HG03575 (cell line): Measurements from ENCODE around the gene FGF5.
"Not testable (repeated sequence)": the region's sequence is repeated elsewhere in the genome, so short reads cannot be mapped to it uniquely, and the experiment has no call there.

ENCODE experiments used
- ATAC-seq: cut with Tn5 transposase; IDR thresholded peaks from one replicate; pipeline ENCODE4 v1.9.1; 2021; ENCODE audit not compliant: unreplicated experiment, insufficient number of reproducible peaks, low FRiP score; ENCODE audit errors: extremely low read depth

The FGF5 gene

DNA sequence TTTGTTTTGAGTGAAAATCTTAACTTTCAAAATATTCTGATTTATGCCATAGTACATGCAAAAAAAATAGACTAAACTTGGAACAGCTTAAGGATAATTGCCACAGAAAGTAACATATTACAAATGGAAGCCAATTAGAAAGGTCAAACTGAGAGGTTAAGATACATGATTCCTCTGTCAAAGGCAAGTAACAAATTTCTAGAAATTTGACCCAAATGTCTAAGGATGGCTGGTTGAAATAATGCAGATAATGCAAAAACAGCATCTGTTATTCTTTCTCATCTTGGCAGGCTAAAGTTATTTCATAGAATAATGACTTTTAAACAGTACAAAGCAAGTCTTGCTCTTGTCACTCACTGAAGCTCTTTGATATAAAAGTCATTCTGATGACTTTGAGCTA lies 10.5 kb downstream of the FGF5 start:
- no peak for ATAC-seq

DNA sequence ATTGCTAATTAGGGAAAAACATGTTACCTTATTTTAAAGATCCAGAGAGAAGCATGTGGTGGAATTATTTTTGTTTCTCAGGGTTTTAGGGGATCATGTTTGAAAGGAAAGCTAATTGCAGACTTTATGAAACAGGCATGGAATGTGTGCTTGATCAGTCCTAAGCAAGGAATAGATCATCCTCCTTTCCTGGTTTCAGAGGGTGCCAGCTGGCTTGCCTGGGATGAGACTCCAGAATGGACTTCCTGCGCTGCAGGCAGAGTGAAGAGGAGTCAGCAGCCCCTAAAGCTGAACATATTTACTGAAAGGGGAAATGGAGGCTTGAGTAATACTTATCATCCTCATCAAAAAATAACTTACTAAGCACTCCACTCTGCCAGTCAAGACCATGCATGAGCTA lies 13.3 kb downstream of the FGF5 start:
- no peak for ATAC-seq

DNA sequence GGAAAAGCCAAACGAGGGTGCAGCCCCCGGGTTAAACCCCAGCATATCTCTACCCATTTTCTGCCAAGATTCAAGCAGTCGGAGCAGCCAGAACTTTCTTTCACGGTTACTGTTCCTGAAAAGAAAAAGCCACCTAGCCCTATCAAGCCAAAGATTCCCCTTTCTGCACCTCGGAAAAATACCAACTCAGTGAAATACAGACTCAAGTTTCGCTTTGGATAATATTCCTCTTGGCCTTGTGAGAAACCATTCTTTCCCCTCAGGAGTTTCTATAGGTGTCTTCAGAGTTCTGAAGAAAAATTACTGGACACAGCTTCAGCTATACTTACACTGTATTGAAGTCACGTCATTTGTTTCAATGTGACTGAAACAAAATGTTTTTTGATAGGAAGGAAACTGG lies 20.0 kb downstream of the FGF5 start:
- no peak for ATAC-seq

DNA sequence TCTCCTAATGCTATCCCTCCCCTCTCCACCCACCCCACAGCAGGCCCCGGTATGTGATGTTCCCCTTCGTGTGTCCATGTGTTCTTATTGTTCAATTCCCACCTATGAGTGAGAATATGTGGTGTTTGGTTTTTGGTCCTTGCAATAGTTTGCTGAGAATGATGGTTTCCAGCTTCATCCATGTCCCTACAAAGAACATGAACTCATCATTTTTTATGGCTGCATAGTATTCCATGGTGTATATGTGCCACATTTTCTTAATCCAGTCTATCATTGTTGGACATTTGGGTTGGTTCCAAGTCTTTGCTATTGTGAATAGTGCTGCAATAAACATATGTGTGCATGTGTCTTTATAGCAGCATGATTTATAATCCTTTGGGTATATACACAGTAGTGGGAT lies 24.2 kb downstream of the FGF5 start:
- not testable (repeated sequence) for ATAC-seq

DNA sequence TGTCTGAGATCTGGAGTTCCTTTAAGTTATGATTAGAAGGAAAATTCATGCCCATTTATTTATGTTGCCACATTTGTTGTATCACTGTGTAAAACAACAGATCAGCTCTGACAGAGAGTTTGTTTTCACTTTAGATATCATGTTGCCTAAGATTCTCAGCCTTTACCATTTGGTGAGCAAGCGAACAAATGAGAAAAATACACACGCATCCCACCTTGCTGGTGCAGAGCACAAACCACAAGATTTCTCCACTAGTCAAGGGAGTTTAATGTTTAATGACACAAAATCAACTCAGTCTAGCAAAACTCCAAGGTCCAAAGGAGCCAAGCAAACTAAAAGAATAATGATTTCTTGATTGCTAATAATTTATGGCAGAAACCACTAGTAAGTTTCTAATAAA lies 27.7 kb downstream of the FGF5 start:
- ATAC-seq: no peak

DNA sequence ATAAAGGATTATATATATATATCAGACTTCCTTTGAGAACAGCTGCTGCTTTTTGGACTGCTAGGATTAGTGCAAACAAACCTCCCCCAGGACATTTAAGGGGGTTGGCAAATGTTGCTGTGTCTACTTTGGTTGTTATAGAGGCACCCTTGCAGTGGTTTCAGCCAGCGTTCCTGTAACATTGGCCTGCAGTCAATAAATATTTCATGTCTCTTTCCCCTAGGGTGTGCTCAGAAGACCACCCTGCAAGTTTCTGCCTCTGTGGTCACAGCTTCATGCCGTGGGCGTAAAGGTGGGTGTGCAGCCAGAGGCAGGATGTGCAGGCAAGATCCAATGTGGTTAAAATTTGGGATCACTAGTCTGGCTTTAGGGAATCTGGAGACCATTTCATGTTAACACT lies 28.9 kb downstream of the FGF5 start:
- ATAC-seq: no peak

DNA sequence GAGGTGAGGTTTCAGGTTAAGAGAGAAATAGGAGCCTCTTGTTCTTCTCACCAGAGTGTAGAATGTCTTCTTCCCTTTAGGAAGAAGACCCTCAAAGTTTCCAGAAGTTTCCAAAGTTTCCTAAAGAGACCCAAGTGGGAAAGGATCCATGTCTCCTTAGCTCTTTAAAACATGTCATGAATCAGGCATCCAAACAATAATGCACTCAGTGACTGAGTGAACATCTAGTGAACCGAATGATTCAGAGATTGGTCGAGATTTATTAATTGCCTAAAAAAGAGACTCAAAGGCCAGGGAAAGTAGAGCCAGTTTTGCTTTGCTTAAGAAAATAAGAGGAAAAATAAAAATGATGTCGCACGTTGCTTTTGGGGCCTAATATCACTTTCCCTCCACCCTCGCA lies 29.4 kb downstream of the FGF5 start:
- ATAC-seq: no peak

DNA sequence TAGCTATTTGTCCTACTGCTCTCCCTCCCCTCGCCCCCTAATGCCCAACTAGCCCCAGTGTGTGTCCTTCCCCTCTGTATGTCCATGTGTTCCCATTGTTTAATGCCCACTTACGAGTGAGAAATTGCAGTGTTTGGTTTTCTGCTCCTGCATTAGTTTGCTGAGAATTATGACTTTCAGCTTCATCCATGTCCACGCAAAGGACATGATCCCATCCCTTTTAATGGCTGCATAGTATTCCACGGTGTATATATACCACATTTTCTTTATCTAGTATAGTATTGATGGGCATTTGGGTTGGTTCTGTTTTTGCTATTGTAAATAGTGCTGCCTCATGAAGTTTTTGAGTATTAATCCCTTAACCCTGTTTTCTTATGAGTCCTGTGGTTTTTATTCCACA lies 35.4 kb downstream of the FGF5 start:
- ATAC-seq: no peak

DNA sequence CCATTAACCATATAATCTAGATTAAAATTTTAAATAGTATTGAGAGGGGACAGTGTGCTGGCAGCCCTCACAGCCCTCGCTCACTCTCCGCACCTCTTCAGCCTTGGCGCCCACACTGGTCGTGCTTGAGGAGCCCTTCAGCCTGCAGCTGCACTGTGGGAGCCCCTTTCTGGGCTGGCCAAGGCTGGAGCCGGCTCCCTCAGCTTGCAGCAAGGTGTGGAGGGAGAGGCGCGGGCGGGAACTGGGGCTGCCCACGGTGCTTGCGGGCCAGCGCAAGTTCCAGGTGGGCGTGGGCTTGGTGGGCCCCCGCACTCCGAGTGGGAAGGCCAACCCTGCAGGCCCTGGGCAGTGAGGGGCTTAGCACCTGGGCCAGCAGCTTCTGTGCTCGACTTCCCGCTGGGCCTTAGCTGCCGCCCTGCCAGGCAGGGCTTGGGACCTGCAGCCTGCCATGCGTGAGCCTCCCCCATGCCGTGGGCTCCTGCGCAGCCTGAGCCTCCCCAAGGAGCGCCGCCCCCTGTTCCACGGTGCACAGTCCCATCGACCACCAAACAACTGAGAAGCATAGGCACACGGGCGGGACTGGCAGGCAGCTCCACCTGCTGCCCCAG lies 36.3 kb downstream of the FGF5 start:
- no peak for ATAC-seq

DNA sequence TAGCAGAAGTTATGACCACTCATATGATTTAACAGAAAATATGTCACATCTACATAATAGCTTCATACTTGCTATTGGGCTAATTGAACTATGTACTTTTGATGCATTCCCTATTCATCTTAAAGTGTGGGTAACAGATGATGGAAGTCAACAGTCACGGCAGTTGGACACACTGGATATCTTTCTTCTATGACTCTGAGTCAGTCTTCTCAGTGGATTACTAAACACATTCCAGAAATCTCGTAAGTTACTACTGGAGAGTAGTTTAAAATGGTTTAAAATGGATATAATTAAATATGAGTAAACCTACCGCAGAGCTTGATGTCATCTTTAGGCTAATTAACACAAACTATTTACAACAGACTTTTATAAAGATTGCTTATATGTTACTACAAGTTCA lies 39.0 kb downstream of the FGF5 start:
- ATAC-seq: no peak

DNA sequence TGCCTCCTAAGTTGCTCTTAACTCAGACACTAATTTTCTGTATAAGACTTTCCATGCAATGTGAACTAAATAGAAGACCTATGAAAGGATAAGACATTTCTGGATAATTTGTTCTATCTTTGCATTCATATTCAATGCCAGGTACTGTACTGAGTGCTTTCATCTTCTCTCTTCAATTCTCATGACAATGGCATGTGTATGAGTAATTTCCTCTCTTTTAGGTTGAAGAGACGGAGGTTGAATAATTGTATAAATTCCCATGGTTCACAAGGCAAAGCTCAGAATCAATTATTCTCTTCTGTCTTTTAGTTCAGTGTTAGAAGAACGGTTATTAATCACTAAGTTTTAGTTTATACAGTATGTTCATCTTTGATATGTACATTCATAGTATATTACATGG lies 39.8 kb downstream of the FGF5 start:
- ATAC-seq: no peak

DNA sequence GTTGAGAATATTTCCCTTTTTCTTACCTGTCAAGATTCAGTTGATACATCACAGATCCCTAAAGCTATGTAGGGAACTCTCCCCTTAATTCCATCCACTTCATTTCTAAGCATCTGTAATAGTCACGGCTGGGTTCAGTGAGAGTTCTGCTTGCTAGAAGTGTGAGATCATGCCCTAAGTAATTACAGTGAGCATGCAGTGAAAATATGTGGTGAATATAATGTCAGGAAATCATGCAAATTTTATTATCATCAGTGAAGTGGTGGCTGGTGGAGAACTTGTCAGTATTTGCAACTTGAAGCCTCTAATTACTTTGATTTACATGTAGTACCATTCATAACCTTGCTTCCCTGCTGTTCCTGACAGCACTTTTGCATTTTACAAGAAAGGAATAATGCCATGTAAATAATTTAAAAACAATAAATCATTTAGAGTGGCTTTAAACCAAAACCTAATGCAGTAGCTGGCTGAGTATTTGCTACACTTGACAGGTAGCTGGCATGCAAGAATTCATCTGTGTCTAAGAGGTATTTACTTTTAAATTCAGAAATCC lies 40.8 kb downstream of the FGF5 start:
- ATAC-seq: no peak

DNA sequence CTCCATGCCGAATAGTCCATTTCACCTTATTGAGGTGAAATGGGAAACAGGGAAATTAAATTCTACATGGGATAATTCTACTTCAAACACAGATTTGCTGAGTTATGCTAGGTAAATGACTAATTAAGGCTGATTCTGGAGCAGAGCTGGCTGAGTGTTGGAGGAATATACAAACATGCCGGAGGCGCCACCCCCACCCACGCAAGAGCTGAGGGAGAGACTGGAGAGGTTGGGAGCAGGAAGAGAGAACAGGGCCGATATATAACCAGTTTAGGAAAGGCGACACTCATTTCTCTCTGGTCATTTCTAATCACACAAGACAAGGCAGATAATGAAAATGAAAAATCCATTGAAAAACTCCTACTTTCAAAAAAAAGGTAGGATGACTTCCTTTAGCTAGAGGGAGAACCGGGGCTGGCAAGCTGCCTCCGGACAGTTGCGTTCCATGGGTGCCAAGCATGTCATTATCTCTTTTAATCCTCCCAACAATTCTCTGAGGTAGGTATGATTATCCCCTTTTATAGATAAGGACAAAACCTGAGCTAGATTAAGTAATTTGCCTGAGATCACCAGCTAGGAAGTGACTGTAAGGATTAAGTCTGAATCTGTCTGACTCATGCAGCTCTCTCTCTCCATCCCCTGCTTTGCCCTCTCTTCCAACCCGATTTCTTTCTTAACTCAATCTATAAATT lies 41.5 kb downstream of the FGF5 start:
- ATAC-seq: no peak

DNA sequence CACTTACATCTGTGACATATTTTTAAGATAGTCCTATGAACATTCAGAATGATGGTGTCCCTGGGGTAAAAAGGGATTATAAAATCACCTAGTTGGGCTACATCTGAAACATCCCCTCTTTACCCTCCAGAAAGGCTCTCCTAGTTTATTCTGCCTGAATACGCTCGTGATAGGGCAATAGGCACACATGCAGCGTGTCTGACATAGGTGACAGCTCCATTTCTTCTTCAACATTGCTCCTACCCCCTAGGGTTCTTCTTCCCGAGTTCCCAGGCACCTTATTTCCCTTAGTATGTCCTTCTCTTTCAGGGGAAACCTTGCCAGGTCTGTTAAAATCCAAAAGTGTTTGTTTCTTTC lies 42.0 kb downstream of the FGF5 start:
- ATAC-seq: no peak

DNA sequence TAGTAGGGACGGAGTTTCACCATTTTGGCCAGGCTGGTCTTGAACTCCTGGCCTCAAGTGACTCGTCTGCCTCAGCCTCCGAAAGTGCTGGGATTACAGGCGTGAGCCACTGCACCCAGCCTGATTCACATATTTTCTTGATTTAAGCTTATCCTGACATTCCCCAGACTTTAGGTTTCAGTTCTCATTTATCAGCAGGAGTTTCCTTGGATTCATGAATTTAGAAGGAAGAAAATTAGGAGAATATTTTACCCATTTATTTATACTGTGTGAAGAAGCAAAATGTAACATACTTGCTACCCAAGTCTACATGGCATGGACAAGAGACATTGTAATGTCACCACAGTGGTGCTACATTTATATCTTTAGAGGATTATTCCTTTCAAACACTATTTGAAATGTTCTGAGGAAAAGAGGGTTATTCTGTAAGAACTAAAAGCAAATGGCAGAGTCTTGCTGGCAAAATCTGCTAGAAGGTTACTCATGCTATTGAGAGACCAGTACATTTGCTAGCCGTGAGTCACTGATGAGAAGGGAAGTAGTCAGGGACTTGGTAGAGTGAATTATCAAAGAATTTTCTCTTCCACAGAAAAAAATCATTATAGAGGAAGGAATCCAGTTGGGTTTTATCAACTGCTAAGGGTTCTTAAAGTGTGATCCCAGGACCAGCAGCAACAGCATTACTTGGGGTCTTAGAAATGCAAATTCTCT lies 43.0 kb downstream of the FGF5 start:
- ATAC-seq: no peak

DNA sequence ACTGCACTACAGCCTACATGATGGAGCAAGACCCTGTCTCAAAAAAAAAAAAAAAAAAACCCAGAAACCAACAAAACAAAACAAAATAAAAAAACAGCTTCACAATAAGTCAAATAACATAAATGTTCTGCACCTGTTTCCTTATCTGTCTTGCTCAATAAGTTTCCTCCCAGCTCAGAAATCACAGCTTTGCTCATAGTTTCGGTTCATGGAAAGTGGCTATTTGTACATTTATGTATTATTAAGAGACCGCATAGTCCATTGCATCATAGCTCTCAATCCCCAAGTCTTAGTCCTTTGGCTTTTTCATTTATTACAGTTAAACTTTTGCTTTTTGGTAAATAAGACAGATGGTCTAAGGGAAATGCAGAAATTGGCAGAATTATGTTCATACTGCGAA lies 44.7 kb downstream of the FGF5 start:
- no peak for ATAC-seq

DNA sequence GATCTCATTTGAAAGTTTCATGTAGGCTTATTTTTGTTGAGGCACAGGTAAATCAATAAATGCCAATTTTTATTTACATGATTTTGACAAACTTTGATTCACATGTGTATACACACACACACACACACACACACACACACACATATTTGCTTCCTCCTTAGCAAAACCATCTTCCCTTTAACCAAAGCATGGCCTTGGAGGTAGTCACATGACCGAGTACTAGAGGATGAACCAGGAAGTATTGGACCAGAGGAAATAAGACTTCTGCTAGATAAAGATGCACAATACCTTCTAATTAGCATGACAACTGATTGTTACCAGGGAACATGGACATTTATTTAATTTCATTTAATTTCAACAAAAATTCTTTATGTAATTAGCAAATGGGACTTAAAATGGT lies 45.7 kb downstream of the FGF5 start:
- no peak for ATAC-seq

DNA sequence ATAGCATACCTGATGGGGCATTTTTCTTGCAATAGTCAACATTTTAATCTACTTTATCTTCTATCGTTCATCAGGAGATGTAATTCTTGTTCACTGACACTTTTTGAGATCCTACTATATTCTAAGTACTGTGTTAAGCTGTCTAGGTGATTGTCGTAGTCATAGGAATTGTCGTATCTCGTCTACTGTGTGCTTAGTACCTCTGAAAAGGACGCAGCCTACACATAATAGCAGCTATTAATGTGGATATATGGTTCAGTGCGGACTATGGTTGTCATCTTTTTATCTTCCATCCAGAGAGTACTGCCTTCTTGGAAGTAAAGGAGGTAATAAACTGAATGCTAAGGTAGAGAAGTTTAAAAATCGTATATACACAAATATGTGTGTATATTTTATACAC lies 47.2 kb downstream of the FGF5 start:
- ATAC-seq: no peak

DNA sequence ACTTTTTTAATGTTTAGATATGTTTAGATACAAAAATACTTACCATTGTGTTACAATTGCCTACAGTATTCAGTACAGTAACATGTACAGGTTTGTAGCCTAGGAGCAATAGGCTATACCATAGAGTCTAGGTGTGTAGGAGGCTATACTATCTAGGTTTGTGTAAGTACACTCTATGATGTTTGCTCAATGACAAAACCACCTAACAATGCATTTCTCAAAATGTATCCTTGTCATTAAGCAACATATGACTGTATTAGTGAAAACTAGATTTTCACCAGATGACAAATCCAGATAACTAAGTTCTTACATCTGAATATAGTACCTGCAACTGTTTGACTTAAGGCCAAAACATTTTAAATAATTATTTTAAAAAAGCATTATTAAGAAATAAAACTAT lies 49.4 kb downstream of the FGF5 start:
- ATAC-seq: not testable (repeated sequence)

DNA sequence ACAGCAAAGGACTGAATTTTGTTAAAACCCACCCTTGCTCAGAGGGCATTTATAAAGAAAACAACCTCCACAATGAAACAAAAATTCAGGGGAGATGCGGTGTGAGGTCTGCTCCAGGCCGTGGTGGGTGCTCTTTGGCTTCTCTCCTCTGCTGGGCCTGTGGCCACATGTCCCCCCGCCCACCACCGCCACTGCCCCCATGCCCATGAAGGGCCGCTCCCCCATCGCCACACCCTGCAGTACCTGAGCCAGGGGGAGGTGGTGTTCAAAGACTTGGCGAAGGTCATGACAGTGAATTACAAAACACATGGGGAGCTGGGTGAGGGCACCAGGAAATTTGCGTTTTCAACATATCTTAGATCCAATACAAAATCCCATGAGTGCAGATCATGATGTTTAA lies 54.9 kb downstream of the FGF5 start:
- ATAC-seq: no peak
